Gastrocnemius medialis (tissue), 4 donors: ENCODE data around the gene MINDY3.

Source experiments
- CTCF ChIP-seq, 5 experiments: fragments of 450-650 bp in 3 of 5; fragments of 200-600 bp in 2 of 5; sonication (generic) in 2 of 5; IDR thresholded peaks in 4 of 5; conservative IDR thresholded peaks in 1 of 5; 1 replicate in 4 of 5; 2 replicates in 1 of 5; pipeline ENCODE4 v1.5.1; 2016 to 2019; ENCODE audit warnings: antibody characterized with exemption in 5 of 5, mild to moderate bottlenecking in 3 of 5, moderate library complexity in 3 of 5
- POLR2A ChIP-seq, 2 donors: fragments of 450-650 bp; IDR thresholded peaks; one replicate each; pipeline ENCODE4 v1.6.1; 2017; ENCODE audit warnings: antibody characterized with exemption in 2 of 2, mild to moderate bottlenecking in 2 of 2, moderate library complexity in 2 of 2

DNA sequence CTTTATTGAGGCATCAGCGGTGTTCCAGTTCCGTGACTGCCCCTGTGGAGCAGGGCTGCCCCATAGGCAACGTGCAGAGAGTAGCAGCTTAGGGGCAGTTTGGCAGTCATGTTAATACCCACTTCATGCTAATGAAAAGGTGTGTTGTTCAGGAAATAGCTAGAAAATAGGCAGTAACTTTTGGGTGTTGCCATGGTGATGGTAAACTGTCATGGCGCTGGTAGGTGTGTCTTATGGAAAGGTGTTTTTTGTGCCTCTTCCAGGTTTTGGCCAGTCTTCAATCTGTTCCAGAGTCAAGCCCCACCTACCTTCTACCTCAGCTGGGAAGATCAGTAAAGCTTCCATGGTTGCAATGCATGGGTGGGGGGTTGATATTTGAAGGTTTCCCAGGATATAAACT is 36.3 kb upstream of the MINDY3 start:
- TF ChIP-seq POLR2A (IDR thresholded peaks at IDR 0.05) (no peak), CTCF (IDR thresholded peaks at IDR 0.05 in 4 of 5, conservative IDR thresholded peaks at IDR 0.05 in 1 of 5) (no peak)
